ENCODE results near the gene LCP2. TPM values are rescaled to one million over a fixed set of nuclear protein-coding genes. Genes with fewer than 3 reads are reported as not detected.
"Not testable (repeated sequence)": the region's sequence is repeated elsewhere in the genome, so short reads cannot be mapped to it uniquely, and the experiment has no call there.

LCP2 gene
- total RNA-seq, 1 donor from 2014 or later, result 0.09 TPM

- Histone ChIP-seq H3K9ac (ENCODE audit: low read length) (no peak overlapping the region), H3K36me3 (ENCODE audit: insufficient read depth, low read length) (no peaks in the 10 kb centered on the region), H2AFZ (ENCODE audit: low read depth, low read length) (no peak overlapping the region), H3K4me1 (ENCODE audit: insufficient read depth, low read length) (no peaks in the 10 kb centered on the region), H3K79me2 (ENCODE audit: insufficient read depth, low read length) (no peaks in the 10 kb centered on the region), H3K4me2 (ENCODE audit: low read length) (no peak overlapping the region), H3K27me3 (ENCODE audit: insufficient read depth, low read length) (peaks cover 18% of the 10 kb centered on the region), H3K4me3 (ENCODE audit: insufficient read depth, low read depth, low read length) (no peak overlapping the region), H3K27ac (ENCODE audit: low read depth, low read length) (no peak overlapping the region), H4K20me1 (ENCODE audit: insufficient read depth, low read length) (no peaks in the 10 kb centered on the region), H3K9me3 (ENCODE audit: insufficient read depth, low read depth, low read length) (no peaks in the 10 kb centered on the region)
- H3K4me3 Mint-ChIP-seq (ENCODE audit: unreplicated experiment), result no peak overlapping the region
- FAIRE-seq (no peak), DNase-seq (ENCODE audit: low read depth) (no peak)
- no peaks in the 10 kb centered on the region for H3K36me3 Mint-ChIP-seq (ENCODE audit: low read depth, unreplicated experiment)
- H3K27ac Mint-ChIP-seq (ENCODE audit: unreplicated experiment), result no peak overlapping the region
- peaks cover 6% of the 10 kb centered on the region for H3K4me1 Mint-ChIP-seq (ENCODE audit: low read depth, unreplicated experiment)
- no peaks in the 10 kb centered on the region for H3K9me3 Mint-ChIP-seq (ENCODE audit: unreplicated experiment)
- peaks cover 6% of the 10 kb centered on the region for H3K27me3 Mint-ChIP-seq (ENCODE audit: low read depth, unreplicated experiment)
- TF ChIP-seq EZH2 (IDR thresholded peaks at IDR 0.05; ENCODE audit: insufficient read depth, low read length), result no peak
- TF ChIP-seq CTCF (IDR thresholded peaks at IDR 0.05; ENCODE audit: insufficient read depth, low read depth, low read length), result no peak
Measured at GRCh38 chr5:170248172-170248930, 49.2 kb downstream of the LCP2 start.

GRCh38 chr5:170247363-170247762 lies 50.2 kb downstream of the LCP2 start:
- H3K27ac Mint-ChIP-seq (ENCODE audit: unreplicated experiment), result no peak overlapping the region
- FAIRE-seq (no peak), DNase-seq (ENCODE audit: low read depth) (no peak)
- no peak overlapping the region for H3K4me3 Mint-ChIP-seq (ENCODE audit: unreplicated experiment)
- Histone ChIP-seq H3K27me3 (ENCODE audit: insufficient read depth, low read length) (peaks cover 14% of the 10 kb centered on the region), H4K20me1 (ENCODE audit: insufficient read depth, low read length) (no peaks in the 10 kb centered on the region), H3K4me3 (ENCODE audit: insufficient read depth, low read depth, low read length) (no peak overlapping the region), H3K9me3 (ENCODE audit: insufficient read depth, low read depth, low read length) (no peaks in the 10 kb centered on the region), H3K79me2 (ENCODE audit: insufficient read depth, low read length) (no peaks in the 10 kb centered on the region), H3K4me1 (ENCODE audit: insufficient read depth, low read length) (no peaks in the 10 kb centered on the region), H3K27ac (ENCODE audit: low read depth, low read length) (no peak overlapping the region), H3K4me2 (ENCODE audit: low read length) (no peak overlapping the region), H2AFZ (ENCODE audit: low read depth, low read length) (no peak overlapping the region), H3K36me3 (ENCODE audit: insufficient read depth, low read length) (no peaks in the 10 kb centered on the region), H3K9ac (ENCODE audit: low read length) (no peak overlapping the region)
- H3K36me3 Mint-ChIP-seq (ENCODE audit: low read depth, unreplicated experiment), result no peaks in the 10 kb centered on the region
- H3K9me3 Mint-ChIP-seq (ENCODE audit: unreplicated experiment), result no peaks in the 10 kb centered on the region
- peaks cover 6% of the 10 kb centered on the region for H3K4me1 Mint-ChIP-seq (ENCODE audit: low read depth, unreplicated experiment)
- TF ChIP-seq EZH2 (IDR thresholded peaks at IDR 0.05; ENCODE audit: insufficient read depth, low read length), result no peak
- peaks cover 6% of the 10 kb centered on the region for H3K27me3 Mint-ChIP-seq (ENCODE audit: low read depth, unreplicated experiment)

- Mint-ChIP-seq H3K27me3 (ENCODE audit: low read depth, unreplicated experiment) (no peaks in the 10 kb centered on the region), H3K36me3 (ENCODE audit: low read depth, unreplicated experiment) (no peaks in the 10 kb centered on the region), H3K4me1 (ENCODE audit: low read depth, unreplicated experiment) (peaks cover 6% of the 10 kb centered on the region), H3K9me3 (ENCODE audit: unreplicated experiment) (no peaks in the 10 kb centered on the region), H3K4me3 (ENCODE audit: unreplicated experiment) (no peak overlapping the region), H3K27ac (ENCODE audit: unreplicated experiment) (no peak overlapping the region)
- DNase-seq (ENCODE audit: low read depth) (no peak), FAIRE-seq (no peak)
- H3K4me1 ChIP-seq (ENCODE audit: insufficient read depth, low read length), result no peaks in the 10 kb centered on the region
- TF ChIP-seq EZH2 (IDR thresholded peaks at IDR 0.05; ENCODE audit: insufficient read depth, low read length) (no peak), CTCF (IDR thresholded peaks at IDR 0.05; ENCODE audit: insufficient read depth, low read depth, low read length) (no peak)
- peaks cover 5% of the 10 kb centered on the region for H3K27me3 ChIP-seq (ENCODE audit: insufficient read depth, low read length)
- no peaks in the 10 kb centered on the region for H3K79me2 ChIP-seq (ENCODE audit: insufficient read depth, low read length)
- no peak overlapping the region for H3K27ac ChIP-seq (ENCODE audit: low read depth, low read length)
- H3K36me3 ChIP-seq (ENCODE audit: insufficient read depth, low read length), result no peaks in the 10 kb centered on the region
- no peak overlapping the region for H3K4me3 ChIP-seq (ENCODE audit: insufficient read depth, low read depth, low read length)
- no peaks in the 10 kb centered on the region for H4K20me1 ChIP-seq (ENCODE audit: insufficient read depth, low read length)
- H3K4me2 ChIP-seq (ENCODE audit: low read length), result no peak overlapping the region
- H2AFZ ChIP-seq (ENCODE audit: low read depth, low read length), result no peak overlapping the region
- no peak overlapping the region for H3K9ac ChIP-seq (ENCODE audit: low read length)
- no peaks in the 10 kb centered on the region for H3K9me3 ChIP-seq (ENCODE audit: insufficient read depth, low read depth, low read length)
Measured at GRCh38 chr5:170246126-170246870, 51.3 kb downstream of the LCP2 start.

GRCh38 chr5:170245436-170245835 lies 52.1 kb downstream of the LCP2 start:
- H3K4me3 Mint-ChIP-seq (ENCODE audit: unreplicated experiment); H4K20me1 ChIP-seq (ENCODE audit: insufficient read depth, low read length); H3K79me2 ChIP-seq (ENCODE audit: insufficient read depth, low read length); H3K9ac ChIP-seq (ENCODE audit: low read length); H3K27ac ChIP-seq (ENCODE audit: low read depth, low read length); H2AFZ ChIP-seq (ENCODE audit: low read depth, low read length); H3K4me3 ChIP-seq (ENCODE audit: insufficient read depth, low read depth, low read length); H3K4me1 ChIP-seq (ENCODE audit: insufficient read depth, low read length); H3K9me3 Mint-ChIP-seq (ENCODE audit: unreplicated experiment); H3K4me2 ChIP-seq (ENCODE audit: low read length); H3K36me3 Mint-ChIP-seq (ENCODE audit: low read depth, unreplicated experiment); H3K27ac Mint-ChIP-seq (ENCODE audit: unreplicated experiment); H3K9me3 ChIP-seq (ENCODE audit: insufficient read depth, low read depth, low read length); H3K27me3 ChIP-seq (ENCODE audit: insufficient read depth, low read length); FAIRE-seq; H3K36me3 ChIP-seq (ENCODE audit: insufficient read depth, low read length); H3K27me3 Mint-ChIP-seq (ENCODE audit: low read depth, unreplicated experiment); DNase-seq (ENCODE audit: low read depth); H3K4me1 Mint-ChIP-seq (ENCODE audit: low read depth, unreplicated experiment): not testable (repeated sequence)
